Left ventricle myocardium inferior (tissue), 1 donor: ENCODE measurements around the gene MRPS9. TPM values are rescaled to one million over a fixed set of nuclear protein-coding genes. Genes with fewer than 3 reads are reported as not detected.

Experiments used
- DNase-seq: peaks from one replicate; pipeline ENCODE4 v3.0.0-alpha.2; 2020
- H3K27ac ChIP-seq: fragments of 200-600 bp; replicated peaks from 2 replicates; pipeline ENCODE4 v1.8.0; 2021
- H3K27me3 ChIP-seq: fragments of 200-600 bp; 2 replicates; pipeline ENCODE4 v1.8.0; 2021; ENCODE audit warnings: low read depth
- H3K36me3 ChIP-seq: fragments of 200-600 bp; 2 replicates; pipeline ENCODE4 v1.8.0; 2021
- H3K4me1 ChIP-seq: fragments of 200-600 bp; 2 replicates; pipeline ENCODE4 v1.8.0; 2021
- H3K4me3 ChIP-seq: fragments of 200-600 bp; 2 replicates; pipeline ENCODE4 v1.8.0; 2021; ENCODE audit warnings: mild to moderate bottlenecking, moderate library complexity
- H3K9me3 ChIP-seq: fragments of 200-600 bp; replicated peaks from 2 replicates; pipeline ENCODE4 v1.8.0; 2021
- CTCF ChIP-seq: fragments of 200-600 bp; IDR thresholded peaks from 2 replicates; pipeline ENCODE4 v1.8.0; 2021; ENCODE audit warnings: antibody characterized with exemption, mild to moderate bottlenecking, borderline replicate concordance
- intact Hi-C: fragments of 100-400 bp; cut with micrococcal nuclease; formaldehyde crosslinking; loops from one replicate; pipeline ENCODE4 v1.11.0; 2022
- total RNA-seq: library from RNA; stranded (reverse); fragmentation: NEBNext Ultra II Directional; extraction: Animal tissue kit (Norgen Biotek cat#: 25700); gene quantifications from one replicate; pipeline ENCODE4 v1.2.1, GENCODE V29; 2021
- donor health status: DM: no; HTN: yes; CAD: no; lungs with severe emphysema.

The MRPS9 gene
- total RNA-seq, 1 donor from 2014 or later, result 73.2 TPM

GRCh38 chr2:105149272-105149671 lies 111.4 kb downstream of the MRPS9 start:
- no peaks in the 10 kb centered on the region for H3K36me3 ChIP-seq
- peaks cover 4% of the 10 kb centered on the region for H3K4me1 ChIP-seq
- no peak for DNase-seq
- H3K9me3 ChIP-seq, result no peaks in the 10 kb centered on the region
- TF ChIP-seq CTCF, result no peak
- H3K27me3 ChIP-seq, result peaks cover 86% of the 10 kb centered on the region
- no peak overlapping the region for H3K4me3 ChIP-seq
- intact Hi-C loops, result no loop called here
- H3K27ac ChIP-seq, result no peak overlapping the region

Other genes with a start within 250 kb of the MRPS9 start
- gene POU3F3, start 184.0 kb upstream of the MRPS9 start, total RNA-seq, result 0.11 TPM
- gene GPR45, start 203.7 kb downstream of the MRPS9 start, total RNA-seq, result not detected